HepG2 (cell line): ENCODE data around the gene TIFAB. TPM values are rescaled to one million over a fixed set of nuclear protein-coding genes. Genes with fewer than 3 reads are reported as not detected.
A peak's percentile ranks its signal among the peaks of the same experiment; 100 is the strongest.

Experiments used
- ATAC-seq: fragments of 200-7000 bp; cut with Tn5 transposase; 3 replicates; pipeline ENCODE4 v1.9.1; 2020; ENCODE audit warnings: mild to moderate bottlenecking, moderate library complexity
- BruUV-seq: library from RNA; stranded (reverse); fragments of 400-500 nt; replicated peaks from 2 replicates; lab custom pipeline; 2021; lab: Mats Ljungman, UMichigan
- CTCF ChIA-PET: fragments of 300-600 bp; formaldehyde crosslinking; extraction: SDS; loops from one replicate; lab custom pipeline; 2021; ENCODE audit warnings: low total read pairs, inconsistent platforms, low intra/inter-chr PET ratio; lab: Yijun Ruan, JAX
- POLR2A ChIA-PET: fragments of 350-600 bp; sonication (Branson Sonifier 250); formaldehyde crosslinking; loops from one replicate; lab custom pipeline; 2020; ENCODE audit warnings: antibody characterized with exemption, inconsistent platforms; lab: Yijun Ruan, JAX
- DNase-seq: peaks from one replicate; pipeline ENCODE4 v3.0.0-alpha.2; 2015; ENCODE audit warnings: low spot score
- FAIRE-seq: peaks from 3 replicates; lab custom pipeline; 2011; peaks lifted over from hg19 to GRCh38; lab: Jason Lieb, UNC
- H2AFZ ChIP-seq: one replicate; pipeline ENCODE4 v1.6.1; 2011; ENCODE audit warnings: low read length, inconsistent platforms
- H3K27ac ChIP-seq: fragments of 300-600 bp; 3 replicates; pipeline ENCODE4 v1.8.0; 2011; ENCODE audit warnings: mixed run types, mild to moderate bottlenecking, mixed read lengths, low read length, inconsistent platforms; ENCODE audit not compliant: insufficient read depth; ENCODE audit errors: extremely low read length
- H3K27me3 ChIP-seq, 2 experiments: fragments of 200-600 bp in 1 of 2; 2 replicates in 1 of 2; 3 replicates in 1 of 2; pipeline versions ENCODE4 v1.6.0 to v1.8.0; 2011; ENCODE audit warnings: low read length in 2 of 2, mild to moderate bottlenecking in 2 of 2, moderate library complexity in 2 of 2, inconsistent platforms in 1 of 2; ENCODE audit not compliant: insufficient read depth in 2 of 2, control insufficient read depth in 1 of 2
- H3K36me3 ChIP-seq, 2 experiments: fragments of 200-600 bp in 1 of 2; replicated peaks in 1 of 2; 2 replicates in 1 of 2; 3 replicates in 1 of 2; pipeline versions ENCODE4 v1.5.1 to v1.8.0; 2011; ENCODE audit warnings: low read length in 2 of 2, inconsistent platforms in 1 of 2; ENCODE audit not compliant: insufficient read depth in 2 of 2, control insufficient read depth in 1 of 2
- H3K4me1 ChIP-seq: 2 replicates; pipeline ENCODE4 v1.5.1; 2012; ENCODE audit warnings: low read length, inconsistent platforms; ENCODE audit not compliant: insufficient read depth
- H3K4me2 ChIP-seq: 2 replicates; pipeline ENCODE4 v1.6.0; 2011; ENCODE audit warnings: low read depth, low read length, inconsistent platforms
- H3K4me3 ChIP-seq, 3 experiments: fragments of 200-600 bp in 1 of 3; sonication (generic), shearing (Covaris generic) in 1 of 3; replicated peaks in 1 of 3; 2 replicates each; pipeline ENCODE4 v1.5.1; 2011 to 2016; ENCODE audit warnings: low read length in 3 of 3, inconsistent platforms in 2 of 3, low read depth in 2 of 3, mild to moderate bottlenecking in 2 of 3, control low read depth in 1 of 3, mixed read lengths in 1 of 3; ENCODE audit not compliant: insufficient read depth in 1 of 3
- H3K79me2 ChIP-seq: one replicate; pipeline ENCODE4 v1.6.1; 2011; ENCODE audit warnings: low read length, inconsistent platforms; ENCODE audit not compliant: insufficient read depth
- H3K9ac ChIP-seq: 2 replicates; pipeline ENCODE4 v1.6.0; 2011; ENCODE audit warnings: mild to moderate bottlenecking, low read depth, low read length, inconsistent platforms; ENCODE audit not compliant: insufficient read depth
- H3K9me3 ChIP-seq: 2 replicates; pipeline ENCODE4 v1.5.1; 2012; ENCODE audit warnings: mild to moderate bottlenecking, low read length
- H4K20me1 ChIP-seq: 2 replicates; pipeline ENCODE4 v1.6.0; 2011; ENCODE audit warnings: inconsistent platforms, mild to moderate bottlenecking, low read length, moderate library complexity; ENCODE audit not compliant: insufficient read depth
- FOSL2 ChIP-seq: sonication (generic); formaldehyde crosslinking; IDR thresholded peaks from 2 replicates; pipeline ENCODE4 v1.4.0; 2020; ENCODE audit warnings: missing genetic modification reagents
- MAFK ChIP-seq, 2 experiments: IDR thresholded peaks in 1 of 2; conservative IDR thresholded peaks in 1 of 2; 2 replicates each; pipeline ENCODE4 v1.6.1; 2011; ENCODE audit warnings: improper control_type of control experiment in 2 of 2, low read length in 2 of 2
- ZNF629 ChIP-seq: sonication (generic); formaldehyde crosslinking; conservative IDR thresholded peaks from 2 replicates; pipeline ENCODE4 v1.5.0; 2020; ENCODE audit warnings: missing genetic modification reagents
- ZNF639 ChIP-seq: conservative IDR thresholded peaks from 2 replicates; pipeline ENCODE4 v1.6.1; 2018; ENCODE audit warnings: missing genetic modification reagents
- ZNF709 ChIP-seq: sonication (generic); formaldehyde crosslinking; IDR thresholded peaks from 2 replicates; pipeline ENCODE4 v1.5.0; 2020; ENCODE audit warnings: mild to moderate bottlenecking, missing genetic modification reagents
- WGBS: methylation state at CpG from one replicate; pipeline ENCODE4 v1.1.6; 2017; ENCODE audit warnings: low lambda C conversion rate; 5-methylcytosine and 5-hydroxymethylcytosine counted together
- in situ Hi-C: cut with HindIII; loops from 2 replicates; pipeline ENCODE4 v1.10.0; 2017; ENCODE audit warnings: low pct_unique_long_range_greater_than_20kb; ENCODE audit not compliant: extremely low pct_ligation_motif_present
- intact Hi-C: fragments of 100-400 bp; cut with micrococcal nuclease; formaldehyde crosslinking; loops from one replicate; pipeline ENCODE4 v1.10.0; 2022; ENCODE audit not compliant: unreplicated experiment
- polyA plus RNA-seq, 8 experiments: library from polyadenylated mRNA; depleted of rRNA in 3 of 8; stranded (reverse) in 7 of 8; unstranded in 1 of 8; fragments of >200 nt; fragmentation: Illumina TruSeq in 4 of 8; extraction: Trizol in 4 of 8; gene quantifications; 2 replicates each; pipeline versions ENCODE4 v1.2.1 to v1.2.3, GENCODE V29; 2011 to 2016; ENCODE audit warnings: low read depth in 4 of 8, missing spikeins in 1 of 8, mixed read lengths in 1 of 8; ENCODE audit not compliant: insufficient read depth in 1 of 8
- total RNA-seq, 5 experiments: library from RNA; depleted of rRNA; stranded (reverse); fragments of >200 nt; fragmentation: Illumina TruSeq; extraction: Trizol; gene quantifications; 2 replicates each; pipeline ENCODE4 v1.2.3, GENCODE V29; 2016; ENCODE audit warnings: low read depth in 1 of 5
- TF ChIP-seq, protein P1 (sequence below), 2 experiments: sonication (generic) in 1 of 2; formaldehyde crosslinking in 1 of 2; IDR thresholded peaks; 2 replicates each; pipeline versions ENCODE4 v1.6.1 to v1.9.0; 2014 to 2022; ENCODE audit warnings: antibody characterized with exemption in 1 of 2, borderline replicate concordance in 1 of 2, inconsistent platforms in 1 of 2, low read depth in 1 of 2, missing genetic modification reagents in 1 of 2

Gene TIFAB
- total and polyA plus RNA-seq, 2 of the 13 experiments (the other 11 are each of a cell fraction or from before 2014, with no cell fraction given): not detected

DNA sequence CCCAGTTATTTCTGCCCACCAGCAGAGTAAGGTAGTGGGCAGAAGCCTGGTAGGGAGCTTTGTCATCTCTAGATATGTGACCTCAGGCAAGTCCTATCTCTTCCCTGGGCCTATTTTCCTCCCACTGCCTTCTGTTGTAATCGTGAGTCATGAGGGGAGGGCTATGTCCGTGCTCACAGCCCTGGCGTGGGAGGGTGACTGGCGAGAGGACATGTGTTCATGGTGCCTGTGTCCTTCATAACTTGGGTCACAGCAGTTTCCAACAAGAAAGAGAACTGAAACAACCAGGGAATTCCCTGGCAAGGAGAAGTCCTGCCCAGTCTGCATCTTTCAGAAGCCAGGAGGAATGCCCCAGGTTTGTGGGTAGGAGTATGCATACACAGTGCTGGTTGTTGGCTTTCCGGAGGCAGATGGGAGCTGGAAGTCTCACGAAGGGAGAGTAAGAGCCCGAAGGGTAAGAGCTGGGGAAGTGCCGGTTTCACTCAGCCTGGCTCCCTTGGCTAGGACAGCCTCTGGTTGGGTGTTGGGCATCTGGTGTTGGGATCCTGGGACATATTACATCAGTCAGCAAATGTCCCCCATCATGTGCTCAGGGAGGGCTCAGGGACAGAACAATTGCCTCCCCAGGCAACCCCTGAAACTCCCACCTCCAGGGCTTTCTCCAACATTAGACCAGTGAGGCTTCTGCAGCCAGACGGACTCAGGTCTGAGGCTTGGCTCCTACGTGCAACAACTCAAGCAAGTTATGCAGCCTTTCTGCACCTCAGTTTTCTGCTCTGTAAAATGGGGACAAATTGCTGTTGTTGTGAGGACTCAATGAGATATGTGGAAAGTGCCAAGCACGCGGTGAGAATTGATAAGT lies 4.3 kb upstream of the TIFAB start:
- BruUV-seq: no TSS peak
- peak; percentile 40; the same call in 1 of the 3 replicates for ATAC-seq
- peak; percentile 16 for DNase-seq
- no peaks in the 10 kb centered on the region for H3K4me1 ChIP-seq
- 0 out of 4 replicates have a peak, but pooled peaks of 1 of the 2 experiments have one; percentile 30 for TF ChIP-seq MAFK (conservative IDR thresholded peaks at IDR 0.05 in 1 of 2, IDR thresholded peaks at IDR 0.05 in 1 of 2; ENCODE audit: low read length in 2 of 2)
- TF ChIP-seq, protein P1, sequence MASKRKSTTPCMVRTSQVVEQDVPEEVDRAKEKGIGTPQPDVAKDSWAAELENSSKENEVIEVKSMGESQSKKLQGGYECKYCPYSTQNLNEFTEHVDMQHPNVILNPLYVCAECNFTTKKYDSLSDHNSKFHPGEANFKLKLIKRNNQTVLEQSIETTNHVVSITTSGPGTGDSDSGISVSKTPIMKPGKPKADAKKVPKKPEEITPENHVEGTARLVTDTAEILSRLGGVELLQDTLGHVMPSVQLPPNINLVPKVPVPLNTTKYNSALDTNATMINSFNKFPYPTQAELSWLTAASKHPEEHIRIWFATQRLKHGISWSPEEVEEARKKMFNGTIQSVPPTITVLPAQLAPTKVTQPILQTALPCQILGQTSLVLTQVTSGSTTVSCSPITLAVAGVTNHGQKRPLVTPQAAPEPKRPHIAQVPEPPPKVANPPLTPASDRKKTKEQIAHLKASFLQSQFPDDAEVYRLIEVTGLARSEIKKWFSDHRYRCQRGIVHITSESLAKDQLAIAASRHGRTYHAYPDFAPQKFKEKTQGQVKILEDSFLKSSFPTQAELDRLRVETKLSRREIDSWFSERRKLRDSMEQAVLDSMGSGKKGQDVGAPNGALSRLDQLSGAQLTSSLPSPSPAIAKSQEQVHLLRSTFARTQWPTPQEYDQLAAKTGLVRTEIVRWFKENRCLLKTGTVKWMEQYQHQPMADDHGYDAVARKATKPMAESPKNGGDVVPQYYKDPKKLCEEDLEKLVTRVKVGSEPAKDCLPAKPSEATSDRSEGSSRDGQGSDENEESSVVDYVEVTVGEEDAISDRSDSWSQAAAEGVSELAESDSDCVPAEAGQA (IDR thresholded peaks at IDR 0.05; ENCODE audit: low read depth): no peak
- TF ChIP-seq, protein P1 (CRISPR knock-in tag; IDR thresholded peaks at IDR 0.05; ENCODE audit: borderline replicate concordance): no peak
- TF ChIP-seq ZNF629 (CRISPR knock-in tag): peak; percentile 57
- no peak for TF ChIP-seq ZNF639 (CRISPR knock-in tag)
- TF ChIP-seq FOSL2 (CRISPR knock-in tag): peak; percentile 48
- TF ChIP-seq ZNF709 (CRISPR knock-in tag): no peak
- ChIA-PET POLR2A (no interaction called here), CTCF (interaction anchor here (0.7 to 1.3 kb wide), 2 partner anchors 9 to 96 kb away, joined by 3 to 8 read pairs; no protein-coding TSS in a partner anchor)
- H3K4me3 ChIP-seq: no peak overlapping the region
- H3K79me2 ChIP-seq: no peaks in the 10 kb centered on the region
- no peak overlapping the region for H2AFZ ChIP-seq
- H3K36me3 ChIP-seq: no peaks in the 10 kb centered on the region
- peaks cover 2 to 17% of the 10 kb centered on the region in 2 experiments; a peak in 2 of 5 replicates for H3K27me3 ChIP-seq
- no peak overlapping the region for H3K27ac ChIP-seq
- H4K20me1 ChIP-seq: no peaks in the 10 kb centered on the region
- no peaks in the 10 kb centered on the region for H3K9me3 ChIP-seq
- WGBS: 38% methylated on average over 12 of the region's 12 CpGs
- H3K4me2 ChIP-seq: no peak overlapping the region
- intact Hi-C loops (no loop called here), in situ Hi-C loops (loop anchor here (5.0 to 25.0 kb wide), 2 partner anchors 281 to 376 kb away; partner anchors contain the start of gene SLC25A48)
- no peak overlapping the region for H3K9ac ChIP-seq
- no peak for FAIRE-seq
